ENCODE data around the gene ACVR1. TPM values are rescaled to one million over a fixed set of nuclear protein-coding genes. Genes with fewer than 3 reads are reported as not detected.

Gene ACVR1
- total and polyA plus RNA-seq, 2 of the 13 experiments (the other 11 are each of a cell fraction or from before 2014, with no cell fraction given), result 2.3 to 5.4 TPM

DNA sequence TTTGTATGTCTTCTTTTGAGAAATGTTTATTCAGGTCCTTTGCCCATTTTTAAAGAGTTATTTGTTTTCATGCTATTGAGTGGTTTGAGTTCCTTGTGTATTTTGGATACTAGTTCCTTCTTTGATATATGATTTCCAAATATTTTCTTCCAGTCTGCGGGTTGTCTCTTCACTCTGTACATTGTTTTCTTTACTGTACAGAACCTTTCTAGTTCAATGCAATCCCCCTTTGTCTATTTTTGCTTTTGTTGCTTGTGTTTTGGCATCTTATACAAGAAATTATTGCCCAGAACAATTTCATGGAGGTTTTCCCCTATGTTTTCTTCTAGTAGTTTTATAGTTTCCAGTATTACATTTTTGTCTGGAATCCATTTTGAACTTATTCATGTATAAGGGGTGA is 185.0 kb downstream of the ACVR1 start:
- in situ Hi-C loops (cut with HindIII; ENCODE audit: extremely low pct_ligation_motif_present, low pct_unique_long_range_greater_than_20kb), result no loop called here
- Histone ChIP-seq H3K79me2 (ENCODE audit: insufficient read depth, low read length) (no peaks in the 10 kb centered on the region), H3K9ac (ENCODE audit: insufficient read depth, low read depth, low read length) (no peak overlapping the region), H3K4me3 (replicated peaks in 1 of 3; ENCODE audit: insufficient read depth in 1 of 3, low read depth in 2 of 3, low read length in 3 of 3) (no peak overlapping the region), H3K9me3 (ENCODE audit: low read length) (no peaks in the 10 kb centered on the region), H3K36me3 (replicated peaks in 1 of 2; ENCODE audit: control insufficient read depth in 1 of 2, insufficient read depth in 2 of 2, low read length in 2 of 2) (no peaks in the 10 kb centered on the region), H3K4me1 (ENCODE audit: insufficient read depth, low read length) (no peaks in the 10 kb centered on the region), H3K27ac (ENCODE audit: extremely low read length, insufficient read depth, low read length) (no peak overlapping the region), H2AFZ (ENCODE audit: low read length) (no peak overlapping the region), H4K20me1 (ENCODE audit: insufficient read depth, low read length) (no peaks in the 10 kb centered on the region), H3K27me3 (ENCODE audit: control insufficient read depth in 1 of 2, insufficient read depth in 2 of 2, low read length in 2 of 2) (no peaks in the 10 kb centered on the region), H3K4me2 (ENCODE audit: low read depth, low read length) (no peak overlapping the region)
- 0% methylated on average over 1 of the region's 1 CpG for WGBS (ENCODE audit: low lambda C conversion rate)
- no TSS peak for BruUV-seq (replicated peaks)
- no peak for ATAC-seq
- TF ChIP-seq SKI (IDR thresholded peaks at IDR 0.05; ENCODE audit: partially characterized antibody) (no peak), SETDB1 (CRISPR knock-in tag; IDR thresholded peaks at IDR 0.05; ENCODE audit: borderline replicate concordance) (no peak), NCOA1 (CRISPR knock-in tag; IDR thresholded peaks at IDR 0.05) (no peak), KDM2A (CRISPR knock-in tag; IDR thresholded peaks at IDR 0.05; ENCODE audit: borderline replicate concordance, low read depth) (no peak), TAF1 (CRISPR knock-in tag; IDR thresholded peaks at IDR 0.05) (no peak), SMARCC2 (IDR thresholded peaks at IDR 0.05) (no peak), ZBTB3 (CRISPR knock-in tag; IDR thresholded peaks at IDR 0.05; ENCODE audit: borderline replicate concordance, low read depth) (no peak), POLR2G (IDR thresholded peaks at IDR 0.05; ENCODE audit: low read depth, low read length) (no peak), ZSCAN12 (CRISPR knock-in tag; IDR thresholded peaks at IDR 0.05) (no peak)
- TF ChIP-seq, protein P1, sequence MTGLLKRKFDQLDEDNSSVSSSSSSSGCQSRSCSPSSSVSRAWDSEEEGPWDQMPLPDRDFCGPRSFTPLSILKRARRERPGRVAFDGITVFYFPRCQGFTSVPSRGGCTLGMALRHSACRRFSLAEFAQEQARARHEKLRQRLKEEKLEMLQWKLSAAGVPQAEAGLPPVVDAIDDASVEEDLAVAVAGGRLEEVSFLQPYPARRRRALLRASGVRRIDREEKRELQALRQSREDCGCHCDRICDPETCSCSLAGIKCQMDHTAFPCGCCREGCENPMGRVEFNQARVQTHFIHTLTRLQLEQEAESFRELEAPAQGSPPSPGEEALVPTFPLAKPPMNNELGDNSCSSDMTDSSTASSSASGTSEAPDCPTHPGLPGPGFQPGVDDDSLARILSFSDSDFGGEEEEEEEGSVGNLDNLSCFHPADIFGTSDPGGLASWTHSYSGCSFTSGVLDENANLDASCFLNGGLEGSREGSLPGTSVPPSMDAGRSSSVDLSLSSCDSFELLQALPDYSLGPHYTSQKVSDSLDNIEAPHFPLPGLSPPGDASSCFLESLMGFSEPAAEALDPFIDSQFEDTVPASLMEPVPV (CRISPR knock-in tag; IDR thresholded peaks at IDR 0.05), result no peak
- TF ChIP-seq, protein P2, sequence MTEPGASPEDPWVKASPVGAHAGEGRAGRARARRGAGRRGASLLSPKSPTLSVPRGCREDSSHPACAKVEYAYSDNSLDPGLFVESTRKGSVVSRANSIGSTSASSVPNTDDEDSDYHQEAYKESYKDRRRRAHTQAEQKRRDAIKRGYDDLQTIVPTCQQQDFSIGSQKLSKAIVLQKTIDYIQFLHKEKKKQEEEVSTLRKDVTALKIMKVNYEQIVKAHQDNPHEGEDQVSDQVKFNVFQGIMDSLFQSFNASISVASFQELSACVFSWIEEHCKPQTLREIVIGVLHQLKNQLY (CRISPR knock-in tag; IDR thresholded peaks at IDR 0.05), result no peak
- TF ChIP-seq, protein P3, sequence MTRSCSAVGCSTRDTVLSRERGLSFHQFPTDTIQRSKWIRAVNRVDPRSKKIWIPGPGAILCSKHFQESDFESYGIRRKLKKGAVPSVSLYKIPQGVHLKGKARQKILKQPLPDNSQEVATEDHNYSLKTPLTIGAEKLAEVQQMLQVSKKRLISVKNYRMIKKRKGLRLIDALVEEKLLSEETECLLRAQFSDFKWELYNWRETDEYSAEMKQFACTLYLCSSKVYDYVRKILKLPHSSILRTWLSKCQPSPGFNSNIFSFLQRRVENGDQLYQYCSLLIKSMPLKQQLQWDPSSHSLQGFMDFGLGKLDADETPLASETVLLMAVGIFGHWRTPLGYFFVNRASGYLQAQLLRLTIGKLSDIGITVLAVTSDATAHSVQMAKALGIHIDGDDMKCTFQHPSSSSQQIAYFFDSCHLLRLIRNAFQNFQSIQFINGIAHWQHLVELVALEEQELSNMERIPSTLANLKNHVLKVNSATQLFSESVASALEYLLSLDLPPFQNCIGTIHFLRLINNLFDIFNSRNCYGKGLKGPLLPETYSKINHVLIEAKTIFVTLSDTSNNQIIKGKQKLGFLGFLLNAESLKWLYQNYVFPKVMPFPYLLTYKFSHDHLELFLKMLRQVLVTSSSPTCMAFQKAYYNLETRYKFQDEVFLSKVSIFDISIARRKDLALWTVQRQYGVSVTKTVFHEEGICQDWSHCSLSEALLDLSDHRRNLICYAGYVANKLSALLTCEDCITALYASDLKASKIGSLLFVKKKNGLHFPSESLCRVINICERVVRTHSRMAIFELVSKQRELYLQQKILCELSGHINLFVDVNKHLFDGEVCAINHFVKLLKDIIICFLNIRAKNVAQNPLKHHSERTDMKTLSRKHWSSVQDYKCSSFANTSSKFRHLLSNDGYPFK (CRISPR knock-in tag; IDR thresholded peaks at IDR 0.05; ENCODE audit: borderline replicate concordance), result no peak
- CTCF ChIA-PET (ENCODE audit: low intra/inter-chr PET ratio, low total read pairs), result no interaction called here
- no peak for DNase-seq (ENCODE audit: low spot score)
- FAIRE-seq, result no peak
- POLR2A ChIA-PET, result no interaction called here
- intact Hi-C loops (cut with micrococcal nuclease; ENCODE audit: unreplicated experiment), result no loop called here

Small RNAs within 50 kb of the gene (small RNA-seq; reads per million reads assigned to genes)
- gene RNU6-436P (ENCODE audit: insufficient read depth in 2 of 3, insufficient read length in 3 of 3, low read depth in 2 of 3, low replicate concordance in 1 of 3), result 0 reads per million in 3 experiments

Other genes with a start within 250 kb of the ACVR1 start
- gene ACVR1C, start 247.5 kb downstream of the ACVR1 start, total RNA-seq (2016; rRNA removed; fragmentation: Illumina TruSeq; extraction: Trizol), result 0.59 and 1.0 TPM in 2 replicates
- 0.05 TPM in 2 replicates for gene ACVR1C, start 247.5 kb downstream of the ACVR1 start, polyA plus RNA-seq (2011; rRNA removed)
- 0.07 TPM in 1 of 2 replicates, not detected in the other for gene UPP2, start 225.5 kb upstream of the ACVR1 start, total RNA-seq (2016; rRNA removed; fragmentation: Illumina TruSeq; extraction: Trizol)
- gene UPP2, start 225.5 kb upstream of the ACVR1 start, polyA plus RNA-seq (2011; rRNA removed), result 0.04 and 0.28 TPM in 2 replicates